Liver (tissue), 3 donors: ENCODE results near the gene PAQR7.

Experiments
- ATF3 ChIP-seq: IDR thresholded peaks from 2 replicates; pipeline ENCODE4 v1.6.1; 2016; ENCODE audit warnings: antibody characterized with exemption
- CTCF ChIP-seq: fragments of 150-350 bp; IDR thresholded peaks from 2 replicates; pipeline ENCODE4 v1.5.1; 2017; ENCODE audit warnings: improper control_type of control experiment, low read depth, low read length; ENCODE audit not compliant: missing input control
- EGR1 ChIP-seq, 2 donors: IDR thresholded peaks; 2 replicates each; pipeline ENCODE4 v1.6.1; 2016 to 2018; ENCODE audit warnings: antibody characterized with exemption in 2 of 2, low read depth in 2 of 2
- FOXA1 ChIP-seq: IDR thresholded peaks from 2 replicates; pipeline ENCODE4 v1.6.1; 2016; ENCODE audit warnings: antibody characterized with exemption
- GABPA ChIP-seq, 2 donors: IDR thresholded peaks in 1 of 2; conservative IDR thresholded peaks in 1 of 2; 2 replicates each; pipeline ENCODE4 v1.6.1; 2016; ENCODE audit warnings: antibody characterized with exemption in 2 of 2, mild to moderate bottlenecking in 1 of 2, moderate library complexity in 1 of 2
- JUND ChIP-seq, 2 donors: IDR thresholded peaks; 2 replicates each; pipeline ENCODE4 v1.6.1; 2016; ENCODE audit warnings: antibody characterized with exemption in 2 of 2
- MAX ChIP-seq: IDR thresholded peaks from 2 replicates; pipeline ENCODE4 v1.6.1; 2016; ENCODE audit warnings: antibody characterized with exemption
- RAD21 ChIP-seq, 2 donors: IDR thresholded peaks; 2 replicates each; pipeline ENCODE4 v1.6.1; 2016; ENCODE audit warnings: antibody characterized with exemption in 2 of 2, mild to moderate bottlenecking in 2 of 2
- REST ChIP-seq: IDR thresholded peaks from 2 replicates; pipeline ENCODE4 v1.6.1; 2016; ENCODE audit warnings: antibody characterized with exemption, mild to moderate bottlenecking
- RXRA ChIP-seq, 2 donors: IDR thresholded peaks; 2 replicates each; pipeline ENCODE4 v1.6.1; 2017 to 2018; ENCODE audit warnings: antibody characterized with exemption in 2 of 2, mild to moderate bottlenecking in 1 of 2
- SP1 ChIP-seq: IDR thresholded peaks from 2 replicates; pipeline ENCODE4 v1.6.1; 2018; ENCODE audit warnings: antibody characterized with exemption, mild to moderate bottlenecking
- TAF1 ChIP-seq: conservative IDR thresholded peaks from 2 replicates; pipeline ENCODE4 v1.6.1; 2016; ENCODE audit warnings: antibody characterized with exemption, mild to moderate bottlenecking
- YY1 ChIP-seq: IDR thresholded peaks from 2 replicates; pipeline ENCODE4 v1.6.1; 2016; ENCODE audit warnings: antibody characterized with exemption, mild to moderate bottlenecking
- donor health status: healthy.
- donor health status: healthy.

GRCh38 chr1:25897754-25898153, 22.2 kb upstream of the PAQR7 start:
- TF ChIP-seq CTCF (no peak), JUND (IDR thresholded peaks at IDR 0.05) (no peak), TAF1 (no peak), MAX (no peak), ATF3 (no peak), RAD21 (IDR thresholded peaks at IDR 0.05) (no peak), RXRA (IDR thresholded peaks at IDR 0.05) (no peak), EGR1 (IDR thresholded peaks at IDR 0.05; ENCODE audit: low read depth in 2 of 2) (no peak), GABPA (IDR thresholded peaks at IDR 0.05 in 1 of 2, conservative IDR thresholded peaks at IDR 0.05 in 1 of 2) (no peak), REST (no peak), YY1 (no peak), FOXA1 (no peak), SP1 (no peak)
